Smooth muscle cell (in vitro differentiated cells): ENCODE data around the gene ERLEC1. TPM values are rescaled to one million over a fixed set of nuclear protein-coding genes. Genes with fewer than 3 reads are reported as not detected.
A peak's percentile ranks its signal among the peaks of the same experiment; 100 is the strongest.

Experiments used
- DNase-seq: peaks from one replicate; lab custom pipeline; 2025; ENCODE audit not compliant: unreplicated experiment; lab: John Stamatoyannopoulos, UW
- H2AFZ ChIP-seq: fragments of 200-600 bp; sonication (generic); 2 replicates; pipeline ENCODE4 v1.6.0; 2016; ENCODE audit warnings: antibody characterized with exemption, low read depth, mild to moderate bottlenecking
- H3F3A ChIP-seq: fragments of 200-600 bp; sonication (generic); 2 replicates; pipeline ENCODE4 v1.6.0; 2017; ENCODE audit warnings: antibody characterized with exemption, low read depth
- H3K27ac ChIP-seq: fragments of 200-600 bp; sonication (generic); 2 replicates; pipeline ENCODE4 v1.5.1; 2016; ENCODE audit warnings: low read depth, mild to moderate bottlenecking
- H3K27me3 ChIP-seq: fragments of 200-600 bp; sonication (generic); 2 replicates; pipeline ENCODE4 v1.6.1; 2016; ENCODE audit warnings: low read depth, mild to moderate bottlenecking
- H3K36me3 ChIP-seq: fragments of 200-600 bp; sonication (generic); 2 replicates; pipeline ENCODE4 v1.5.1; 2016; ENCODE audit warnings: low read depth
- H3K4me1 ChIP-seq: fragments of 200-600 bp; sonication (generic); 2 replicates; pipeline ENCODE4 v1.5.1; 2016; ENCODE audit warnings: low read depth
- H3K4me2 ChIP-seq: fragments of 200-600 bp; sonication (generic); 2 replicates; pipeline ENCODE4 v1.6.0; 2016; ENCODE audit warnings: mild to moderate bottlenecking
- H3K4me3 ChIP-seq: fragments of 200-600 bp; sonication (generic); 2 replicates; pipeline ENCODE4 v1.5.1; 2016; ENCODE audit warnings: mild to moderate bottlenecking
- H3K79me2 ChIP-seq: fragments of 200-600 bp; sonication (generic); 2 replicates; pipeline ENCODE4 v1.6.0; 2016; ENCODE audit warnings: low read depth, mild to moderate bottlenecking
- H3K9ac ChIP-seq: fragments of 200-600 bp; sonication (generic); 2 replicates; pipeline ENCODE4 v1.6.0; 2016; ENCODE audit warnings: low read depth
- H3K9me3 ChIP-seq: fragments of 200-600 bp; sonication (generic); replicated peaks from 2 replicates; pipeline ENCODE4 v1.5.1; 2016; ENCODE audit warnings: low read depth
- H4K20me1 ChIP-seq: fragments of 200-600 bp; sonication (generic); 2 replicates; pipeline ENCODE4 v1.6.0; 2016; ENCODE audit warnings: low read depth
- CTCF ChIP-seq: fragments of 200-600 bp; sonication (generic); IDR thresholded peaks from 2 replicates; pipeline ENCODE4 v1.5.1; 2017; ENCODE audit warnings: borderline replicate concordance, mild to moderate bottlenecking, antibody characterized with exemption; ENCODE audit not compliant: insufficient read depth, poor library complexity, severe bottlenecking
- WGBS: methylation state at CpG from one replicate; pipeline ENCODE4 v1.1.7; 2016; ENCODE audit warnings: low lambda C conversion rate; 5-methylcytosine and 5-hydroxymethylcytosine counted together
- polyA plus RNA-seq: library from polyadenylated mRNA; unstranded; fragments of >200 nt; fragmentation: Nextera tagmentation; extraction: Ambion mirVana; gene quantifications from 2 replicates; pipeline ENCODE4 v1.2.1, GENCODE V29; 2016
- total RNA-seq: library from RNA; depleted of rRNA; stranded (reverse); fragments of >200 nt; gene quantifications from 2 replicates; pipeline ENCODE4 v1.2.3, GENCODE V29; 2014

ERLEC1 gene
- total and polyA plus RNA-seq, 2 experiments from 2014 or later: 94.0 to 106 TPM

DNA sequence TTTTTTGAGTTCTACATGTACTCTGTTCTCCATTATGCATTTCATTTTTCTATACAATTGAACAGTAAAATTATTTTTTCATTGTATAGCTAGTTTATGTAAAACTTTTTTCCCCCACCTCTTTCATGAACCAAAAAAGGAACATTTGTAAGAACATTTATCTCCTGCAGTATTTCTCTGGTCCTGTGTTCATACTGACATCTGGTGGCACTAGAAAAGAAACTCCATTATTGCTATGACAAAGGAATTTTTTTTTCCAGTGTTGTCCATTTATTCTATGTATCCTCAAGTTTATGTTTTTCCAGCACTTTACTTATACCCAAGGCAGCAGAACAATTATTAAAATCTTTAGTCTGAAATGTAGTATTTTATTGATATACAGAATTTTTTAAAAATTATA lies 46.7 kb upstream of the ERLEC1 start:
- no peak for DNase-seq
- no peak overlapping the region for H3K4me2 ChIP-seq
- TF ChIP-seq CTCF: peak; percentile 49
- no peaks in the 10 kb centered on the region for H4K20me1 ChIP-seq
- H3K9ac ChIP-seq: no peak overlapping the region
- no peak overlapping the region for H3K27ac ChIP-seq
- H3K27me3 ChIP-seq: no peaks in the 10 kb centered on the region
- no peaks in the 10 kb centered on the region for H3K36me3 ChIP-seq
- H3F3A ChIP-seq: no peaks in the 10 kb centered on the region
- no peaks in the 10 kb centered on the region for H3K4me1 ChIP-seq
- H2AFZ ChIP-seq: no peak overlapping the region
- H3K79me2 ChIP-seq: peaks cover 5% of the 10 kb centered on the region
- no peak overlapping the region for H3K4me3 ChIP-seq
- H3K9me3 ChIP-seq: no peaks in the 10 kb centered on the region

DNA sequence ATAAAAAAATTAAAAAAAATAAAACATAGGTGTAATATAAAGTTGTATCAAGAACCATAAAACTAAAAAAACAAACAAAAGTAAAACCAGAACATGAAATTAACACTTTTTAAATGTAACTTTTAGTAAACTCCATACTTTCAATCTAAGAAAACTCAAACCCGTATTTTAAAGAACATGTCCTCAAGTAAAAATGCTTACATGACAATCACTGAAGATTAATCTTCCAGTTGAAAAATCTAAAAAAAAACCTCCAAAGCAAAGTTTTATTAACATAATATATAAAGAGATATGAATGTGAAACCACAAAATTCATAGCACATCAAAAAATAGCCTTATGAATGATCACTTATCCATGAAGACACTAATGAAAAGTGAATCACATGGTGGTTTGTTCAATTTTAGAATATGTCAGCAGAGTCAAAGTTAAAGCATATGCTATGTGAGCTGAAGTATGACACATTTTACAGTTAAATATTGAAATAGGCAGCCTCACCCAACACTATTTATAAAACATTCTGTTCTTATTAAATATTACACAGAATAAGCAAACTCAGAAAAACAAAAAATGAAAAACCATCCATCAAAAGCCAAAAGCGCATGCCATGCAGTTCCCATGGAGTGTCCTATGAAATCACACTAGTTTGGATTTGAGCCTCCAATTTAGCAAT lies 42.3 kb upstream of the ERLEC1 start:
- Histone ChIP-seq H3K4me3 (no peak overlapping the region), H3K27ac (no peak overlapping the region)
- WGBS: 99% methylated on average over 2 of the region's 2 CpGs

GRCh38 chr2:53750041-53750768 lies 36.6 kb upstream of the ERLEC1 start:
- Histone ChIP-seq H3K4me3 (no peak overlapping the region), H3K4me1 (no peaks in the 10 kb centered on the region), H3F3A (no peaks in the 10 kb centered on the region), H4K20me1 (peaks cover 3% of the 10 kb centered on the region), H3K4me2 (no peak overlapping the region), H3K27me3 (no peaks in the 10 kb centered on the region), H2AFZ (no peak overlapping the region), H3K9ac (no peak overlapping the region), H3K27ac (no peak overlapping the region), H3K36me3 (peaks cover 5% of the 10 kb centered on the region), H3K79me2 (no peaks in the 10 kb centered on the region), H3K9me3 (no peaks in the 10 kb centered on the region)
- 88% methylated on average over 4 of the region's 4 CpGs for WGBS
- no peak for TF ChIP-seq CTCF
- DNase-seq: no peak

More for the DNA sequence above, 42.3 kb upstream of the ERLEC1 start:
- Histone ChIP-seq H3K4me1 (no peaks in the 10 kb centered on the region), H3K4me2 (no peak overlapping the region), H3F3A (no peaks in the 10 kb centered on the region), H3K36me3 (no peaks in the 10 kb centered on the region), H4K20me1 (no peaks in the 10 kb centered on the region), H2AFZ (no peak overlapping the region), H3K9me3 (no peaks in the 10 kb centered on the region), H3K27me3 (no peaks in the 10 kb centered on the region), H3K79me2 (peaks cover 5% of the 10 kb centered on the region), H3K9ac (no peak overlapping the region)
- DNase-seq: no peak
- no peak for TF ChIP-seq CTCF
